ENCODE data around the gene INPP5D. TPM values are rescaled to one million over a fixed set of nuclear protein-coding genes. Genes with fewer than 3 reads are reported as not detected.

INPP5D gene
- total and polyA plus RNA-seq, 2 of the 13 experiments (the other 11 are each of a cell fraction or from before 2014, with no cell fraction given), result 16.7 to 18.0 TPM

GRCh38 chr2:233225230-233226068 is 165.3 kb downstream of the INPP5D start:
- no TSS peak for BruUV-seq (replicated peaks)
- Histone ChIP-seq H3K4me2 (ENCODE audit: low read depth, low read length) (no peak overlapping the region), H4K20me1 (ENCODE audit: insufficient read depth, low read length) (no peaks in the 10 kb centered on the region), H2AFZ (ENCODE audit: low read length) (no peak overlapping the region), H3K9me3 (ENCODE audit: low read length) (no peaks in the 10 kb centered on the region), H3K36me3 (replicated peaks in 1 of 2; ENCODE audit: control insufficient read depth in 1 of 2, insufficient read depth in 2 of 2, low read length in 2 of 2) (no peaks in the 10 kb centered on the region), H3K4me3 (replicated peaks in 1 of 3; ENCODE audit: insufficient read depth in 1 of 3, low read depth in 2 of 3, low read length in 3 of 3) (no peak overlapping the region), H3K4me1 (ENCODE audit: insufficient read depth, low read length) (peaks cover 15% of the 10 kb centered on the region), H3K27me3 (ENCODE audit: control insufficient read depth in 1 of 2, insufficient read depth in 2 of 2, low read length in 2 of 2) (no peaks in the 10 kb centered on the region), H3K27ac (ENCODE audit: extremely low read length, insufficient read depth, low read length) (no peak overlapping the region), H3K79me2 (ENCODE audit: insufficient read depth, low read length) (no peaks in the 10 kb centered on the region), H3K9ac (ENCODE audit: insufficient read depth, low read depth, low read length) (no peak overlapping the region)
- ATAC-seq (no peak), FAIRE-seq (no peak), DNase-seq (ENCODE audit: low spot score) (no peak)
- ChIA-PET POLR2A (no interaction called here), CTCF (ENCODE audit: low intra/inter-chr PET ratio, low total read pairs) (no interaction called here)
- intact Hi-C loops (cut with micrococcal nuclease; ENCODE audit: unreplicated experiment) (no loop called here), in situ Hi-C loops (cut with HindIII; ENCODE audit: extremely low pct_ligation_motif_present, low pct_unique_long_range_greater_than_20kb) (no loop called here)
- WGBS (ENCODE audit: low lambda C conversion rate), result 27% methylated on average over 5 of the region's 5 CpGs
- TF ChIP-seq PRDM15 (CRISPR knock-in tag; IDR thresholded peaks at IDR 0.05), result no peak
- TF ChIP-seq RBAK (CRISPR knock-in tag; IDR thresholded peaks at IDR 0.05), result peak; percentile 91
- TF ChIP-seq, protein P1, sequence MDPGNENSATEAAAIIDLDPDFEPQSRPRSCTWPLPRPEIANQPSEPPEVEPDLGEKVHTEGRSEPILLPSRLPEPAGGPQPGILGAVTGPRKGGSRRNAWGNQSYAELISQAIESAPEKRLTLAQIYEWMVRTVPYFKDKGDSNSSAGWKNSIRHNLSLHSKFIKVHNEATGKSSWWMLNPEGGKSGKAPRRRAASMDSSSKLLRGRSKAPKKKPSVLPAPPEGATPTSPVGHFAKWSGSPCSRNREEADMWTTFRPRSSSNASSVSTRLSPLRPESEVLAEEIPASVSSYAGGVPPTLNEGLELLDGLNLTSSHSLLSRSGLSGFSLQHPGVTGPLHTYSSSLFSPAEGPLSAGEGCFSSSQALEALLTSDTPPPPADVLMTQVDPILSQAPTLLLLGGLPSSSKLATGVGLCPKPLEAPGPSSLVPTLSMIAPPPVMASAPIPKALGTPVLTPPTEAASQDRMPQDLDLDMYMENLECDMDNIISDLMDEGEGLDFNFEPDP (CRISPR knock-in tag; conservative IDR thresholded peaks at IDR 0.05), result 0 out of 2 replicates have a peak, but pooled peaks have one; percentile 20
- TF ChIP-seq ATF7 (IDR thresholded peaks at IDR 0.05), result no peak
- no peak for TF ChIP-seq ATF7 (CRISPR knock-in tag; IDR thresholded peaks at IDR 0.05)
